ENCODE measurements around the gene COL23A1. TPM values are rescaled to one million over a fixed set of nuclear protein-coding genes. Genes with fewer than 3 reads are reported as not detected.

COL23A1 gene
- total RNA-seq, 2 donors from 2014 or later = 0.14 to 0.20 TPM

- Mint-ChIP-seq H3K9me3 (no peaks in the 10 kb centered on the region), H3K27ac (no peak overlapping the region), H3K36me3 (no peaks in the 10 kb centered on the region)
- DNase-seq (ENCODE audit: low spot score in 2 of 2) (no peak), ATAC-seq (no peak)
Observed at GRCh38 chr5:178547052-178547666, 43.0 kb downstream of the COL23A1 start.

GRCh38 chr5:178546675-178547033 is 43.5 kb downstream of the COL23A1 start:
- Mint-ChIP-seq H3K36me3 (no peaks in the 10 kb centered on the region), H3K27ac (no peak overlapping the region), H3K9me3 (no peaks in the 10 kb centered on the region)
- DNase-seq (ENCODE audit: low spot score in 2 of 2) (no peak), ATAC-seq (peak in 1 of 2 donors; percentile 28)

DNA sequence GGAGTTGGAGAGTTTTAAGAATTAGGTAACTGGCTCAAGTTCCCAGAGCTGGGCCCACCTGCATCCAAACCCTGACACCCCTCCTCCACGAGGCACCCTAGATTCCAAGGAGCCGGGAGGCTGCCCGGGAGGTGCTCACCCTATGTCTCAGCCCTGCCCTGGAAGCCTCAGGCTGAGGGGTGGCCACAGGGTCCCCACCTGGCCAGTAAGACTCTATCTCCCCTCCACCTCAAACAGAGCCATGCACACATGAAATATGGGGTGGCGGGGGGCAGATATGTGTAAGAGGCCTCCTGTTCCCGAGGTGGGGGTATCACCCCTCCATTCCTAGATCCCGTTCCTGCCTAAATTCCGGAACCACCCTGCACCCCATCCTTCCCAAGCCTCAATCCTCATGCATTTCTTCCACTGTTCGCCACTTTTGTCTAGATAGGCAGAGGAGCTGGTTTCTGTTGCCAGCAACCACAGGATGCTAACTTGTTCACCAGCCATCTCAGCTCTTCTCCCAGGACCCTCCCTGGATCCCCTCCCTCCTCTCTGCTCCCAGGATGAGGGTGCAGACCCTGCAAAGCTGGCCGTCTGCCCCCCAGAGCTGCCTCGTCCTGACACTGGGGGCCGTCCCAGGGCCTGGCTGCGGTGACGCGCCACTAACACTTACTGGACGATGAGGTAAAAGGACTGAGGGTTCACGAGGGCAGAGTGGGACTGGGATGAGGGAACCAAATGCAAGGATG is 44.1 kb downstream of the COL23A1 start:
- Mint-ChIP-seq H3K36me3 (no peaks in the 10 kb centered on the region), H3K9me3 (no peaks in the 10 kb centered on the region), H3K27ac (no peak overlapping the region)
- no peak for DNase-seq (ENCODE audit: low spot score in 2 of 2)
- ATAC-seq = no peak

GRCh38 chr5:178545176-178545575 is 45.0 kb downstream of the COL23A1 start:
- Mint-ChIP-seq H3K36me3 (no peaks in the 10 kb centered on the region), H3K9me3 (no peaks in the 10 kb centered on the region), H3K27ac (no peak overlapping the region)
- no peak for DNase-seq (ENCODE audit: low spot score in 2 of 2)
- ATAC-seq = no peak

DNA sequence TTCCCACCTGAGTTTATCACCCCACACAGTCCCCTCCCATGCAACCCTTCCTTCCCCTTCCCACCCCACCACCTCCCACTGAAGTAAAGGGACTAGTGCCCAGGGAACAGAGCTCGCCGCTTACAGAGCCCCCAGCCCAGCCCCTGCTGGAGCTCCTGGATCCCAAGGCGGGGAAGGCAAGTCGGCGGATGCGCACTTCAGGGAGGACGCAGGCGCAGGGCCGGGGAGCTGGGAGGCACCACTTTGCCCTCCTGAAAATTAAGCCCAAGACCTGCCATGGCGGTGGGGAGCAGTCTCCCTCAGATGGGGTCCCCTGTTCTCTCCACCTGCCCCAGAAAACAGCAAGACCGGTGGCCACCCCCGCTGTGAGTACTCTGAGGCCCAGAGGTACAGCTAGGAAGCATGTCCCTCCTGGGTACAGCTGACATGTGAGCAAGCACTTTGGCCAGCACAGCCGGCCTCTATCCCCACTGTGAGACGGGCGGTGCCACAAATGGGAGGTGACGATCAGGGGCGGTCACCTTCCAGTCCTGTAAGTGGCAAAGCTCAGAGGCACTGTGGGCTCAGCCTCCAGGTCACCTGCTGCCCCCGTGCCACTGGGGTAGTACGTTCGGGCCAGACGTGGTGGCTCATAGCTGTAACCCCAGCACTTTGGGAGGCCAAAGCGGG is 45.9 kb downstream of the COL23A1 start:
- Mint-ChIP-seq H3K27ac (no peak overlapping the region), H3K36me3 (no peaks in the 10 kb centered on the region), H3K9me3 (no peaks in the 10 kb centered on the region)
- no peak for ATAC-seq
- no peak for DNase-seq (ENCODE audit: low spot score in 2 of 2)

GRCh38 chr5:178542455-178542854 is 47.7 kb downstream of the COL23A1 start:
- H3K36me3 Mint-ChIP-seq = no peaks in the 10 kb centered on the region
- ATAC-seq (no peak), DNase-seq (ENCODE audit: low spot score in 2 of 2) (no peak)
- H3K9me3 Mint-ChIP-seq = no peaks in the 10 kb centered on the region
- no peak overlapping the region for H3K27ac Mint-ChIP-seq

- no peaks in the 10 kb centered on the region for H3K9me3 Mint-ChIP-seq
Observed at GRCh38 chr5:178540526-178540925, 49.7 kb downstream of the COL23A1 start.

GRCh38 chr5:178538741-178539229 is 51.4 kb downstream of the COL23A1 start:
- ATAC-seq (no peak), DNase-seq (ENCODE audit: low spot score in 2 of 2) (no peak)
- H3K9me3 Mint-ChIP-seq = no peaks in the 10 kb centered on the region
- no peak overlapping the region for H3K27ac Mint-ChIP-seq
- H3K36me3 Mint-ChIP-seq = no peaks in the 10 kb centered on the region

More at GRCh38 chr5:178540526-178540925, 49.7 kb downstream of the COL23A1 start:
- Mint-ChIP-seq H3K36me3 (no peaks in the 10 kb centered on the region), H3K27ac (no peak overlapping the region)
- DNase-seq (ENCODE audit: low spot score in 2 of 2) (no peak), ATAC-seq (no peak)

DNA sequence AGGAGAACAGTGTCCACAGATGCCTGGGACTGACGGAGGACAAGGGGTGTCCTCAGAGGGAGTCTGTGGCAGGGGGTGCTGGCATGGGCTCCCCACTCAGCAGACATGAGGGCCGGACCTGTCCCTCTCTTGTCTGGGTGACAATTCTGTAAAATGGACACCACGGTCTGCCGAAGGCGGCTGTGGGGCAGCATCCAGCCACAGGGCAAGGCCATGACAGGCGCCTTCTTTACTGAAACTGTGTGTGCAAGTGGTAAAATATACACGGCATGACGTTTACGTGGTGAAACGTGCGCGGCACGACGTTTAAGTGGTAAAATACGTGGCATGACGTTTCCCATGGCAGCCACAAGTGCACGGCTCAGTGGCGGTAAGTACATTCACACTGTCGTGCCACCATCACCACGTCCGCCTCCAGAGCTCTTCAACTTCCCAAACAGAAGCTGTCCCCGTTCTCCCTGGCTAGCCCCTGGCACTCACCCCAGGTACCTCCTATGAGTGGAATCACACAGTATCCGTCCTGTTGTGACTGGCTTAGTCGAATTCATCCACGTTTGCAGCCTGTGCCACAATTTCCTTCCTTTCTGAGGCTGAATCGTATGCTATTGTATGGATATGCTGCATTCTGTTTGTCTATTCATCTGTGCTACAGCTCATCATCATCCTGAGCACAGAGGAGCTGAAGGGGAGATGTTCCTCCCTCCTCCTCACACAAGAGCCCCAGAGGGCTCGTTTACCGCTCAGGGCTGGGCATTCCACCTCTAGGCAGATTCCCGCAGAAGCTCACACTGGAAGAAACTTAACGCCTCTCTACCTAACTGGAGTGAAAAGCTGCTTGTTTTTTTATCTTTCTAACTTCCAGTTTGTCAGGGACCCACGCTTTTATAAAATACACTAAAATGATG is 52.5 kb downstream of the COL23A1 start:
- H3K27ac Mint-ChIP-seq = no peak overlapping the region
- no peaks in the 10 kb centered on the region for H3K36me3 Mint-ChIP-seq
- ATAC-seq (no peak), DNase-seq (ENCODE audit: low spot score in 2 of 2) (no peak)
- no peaks in the 10 kb centered on the region for H3K9me3 Mint-ChIP-seq

- Mint-ChIP-seq H3K9me3 (no peaks in the 10 kb centered on the region), H3K27ac (no peak overlapping the region), H3K36me3 (no peaks in the 10 kb centered on the region)
- ATAC-seq (no peak), DNase-seq (ENCODE audit: low spot score in 2 of 2) (no peak)
Observed at GRCh38 chr5:178536541-178537466, 53.4 kb downstream of the COL23A1 start.

- Mint-ChIP-seq H3K9me3 (no peaks in the 10 kb centered on the region), H3K27ac (no peak overlapping the region), H3K36me3 (no peaks in the 10 kb centered on the region)
- no peak for DNase-seq (ENCODE audit: low spot score in 2 of 2)
- ATAC-seq = no peak
Observed at GRCh38 chr5:178535299-178536175, 54.7 kb downstream of the COL23A1 start.

DNA sequence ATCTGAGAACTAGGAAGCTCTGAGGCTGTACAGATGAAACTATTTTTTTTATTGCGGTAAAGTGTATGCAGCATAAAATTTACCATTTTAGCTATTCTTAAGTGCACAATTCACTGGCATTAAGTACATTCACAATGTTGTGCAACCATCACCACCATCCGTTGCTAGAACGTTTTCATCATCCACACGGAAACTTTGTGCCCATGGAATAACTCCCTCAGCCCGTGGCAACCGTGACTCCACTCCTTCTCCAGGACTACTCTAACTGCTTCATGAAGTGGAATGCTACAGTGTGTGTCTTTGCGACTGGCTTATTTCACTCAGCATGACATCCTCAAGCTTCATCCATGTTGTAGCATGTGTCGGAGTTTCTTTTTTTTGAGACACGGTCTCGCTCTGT is 57.1 kb downstream of the COL23A1 start:
- DNase-seq (ENCODE audit: low spot score in 2 of 2) = no peak
- Mint-ChIP-seq H3K9me3 (no peaks in the 10 kb centered on the region), H3K27ac (no peak overlapping the region), H3K36me3 (no peaks in the 10 kb centered on the region)
- no peak for ATAC-seq

DNA sequence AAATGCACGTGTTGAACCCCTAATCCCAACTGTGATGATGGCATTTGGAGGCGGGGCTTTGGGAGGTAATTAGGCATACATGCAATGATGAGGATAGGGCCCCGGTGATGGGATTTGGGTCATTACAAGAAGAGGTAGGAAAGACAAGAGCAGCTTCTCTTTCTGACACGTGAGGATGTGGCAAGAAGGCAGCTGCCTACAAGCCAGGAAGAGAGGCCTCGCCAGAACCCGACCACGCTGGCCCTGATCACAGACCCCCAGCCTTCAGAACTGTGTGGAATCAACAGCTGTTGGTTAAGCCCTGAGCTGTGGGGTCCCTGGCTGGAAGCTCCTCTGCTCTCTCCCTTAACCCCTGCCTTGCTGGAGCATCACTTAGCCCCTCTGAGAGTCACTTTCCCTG is 57.5 kb downstream of the COL23A1 start:
- ATAC-seq = no peak
- no peaks in the 10 kb centered on the region for H3K9me3 Mint-ChIP-seq

GRCh38 chr5:178532236-178532635 is 58.0 kb downstream of the COL23A1 start:
- H3K27ac Mint-ChIP-seq = no peak overlapping the region
- DNase-seq (ENCODE audit: low spot score in 2 of 2) = no peak
- no peak for ATAC-seq
- no peaks in the 10 kb centered on the region for H3K36me3 Mint-ChIP-seq
- H3K9me3 Mint-ChIP-seq = no peaks in the 10 kb centered on the region

More for the DNA sequence above, 57.5 kb downstream of the COL23A1 start:
- DNase-seq (ENCODE audit: low spot score in 2 of 2) = no peak
- Mint-ChIP-seq H3K27ac (no peak overlapping the region), H3K36me3 (no peaks in the 10 kb centered on the region)

GRCh38 chr5:178531786-178532185 is 58.4 kb downstream of the COL23A1 start:
- ATAC-seq (no peak), DNase-seq (ENCODE audit: low spot score in 2 of 2) (no peak)
- no peak overlapping the region for H3K27ac Mint-ChIP-seq
- no peaks in the 10 kb centered on the region for H3K9me3 Mint-ChIP-seq
- no peaks in the 10 kb centered on the region for H3K36me3 Mint-ChIP-seq

All from activated naive CD4-positive, alpha-beta T cell treated with anti-CD3 and anti-CD28 coated beads, Interleukin-2, amount 50 U/mL, for 72 hours (primary cell).